HCT116 (cell line): ENCODE results near the gene CHST9. TPM values are rescaled to one million over a fixed set of nuclear protein-coding genes. Genes with fewer than 3 reads are reported as not detected.

ENCODE experiments used
- ATAC-seq: fragments of 200-7000 bp; cut with Tn5 transposase; 2 replicates; pipeline ENCODE4 v1.9.1; 2020; ENCODE audit warnings: mild to moderate bottlenecking, moderate library complexity
- BruUV-seq: library from RNA; stranded (reverse); fragments of 400-500 nt; replicated peaks from 2 replicates; lab custom pipeline; 2021; lab: Mats Ljungman, UMichigan
- CTCF ChIA-PET: fragments of 300-600 bp; sonication (Branson Sonifier 250); formaldehyde crosslinking; loops from one replicate; lab custom pipeline; 2021; ENCODE audit warnings: antibody characterized with exemption; lab: Charles Lee
- POLR2A ChIA-PET: fragments of 300-600, 350-600 bp; sonication (Branson Sonifier 250); formaldehyde crosslinking; loops from one replicate; lab custom pipeline; 2021; ENCODE audit warnings: antibody characterized with exemption; lab: Charles Lee
- RAD21 ChIA-PET, 2 experiments: fragments of 300-600 bp; sonication (Branson Sonifier 250); formaldehyde crosslinking; loops; one replicate each; lab custom pipeline; 2023; ENCODE audit warnings: low total read pairs in 2 of 2; ENCODE audit not compliant: uncharacterized antibody in 2 of 2, unreplicated experiment in 2 of 2, low non-redundant PET in 1 of 2; lab: Charles Lee
- DNase-seq: peaks from one replicate; pipeline ENCODE4 v3.0.0-alpha.2; 2010; ENCODE audit warnings: low read depth, low spot score
- H2AFZ ChIP-seq: fragments of 200-600 bp; shearing (Covaris generic), sonication (generic); 2 replicates; pipeline ENCODE4 v1.6.1; 2017; ENCODE audit warnings: low read depth, mixed run types, mixed read lengths, antibody characterized with exemption, low read length; ENCODE audit not compliant: poor library complexity, severe bottlenecking
- H3K27ac ChIP-seq: 2 replicates; pipeline ENCODE4 v1.5.1; 2012; ENCODE audit warnings: low read depth, low read length
- H3K27me3 ChIP-seq: fragments of 200-600 bp; sonication (generic); 2 replicates; pipeline ENCODE4 v1.6.1; 2016; ENCODE audit warnings: mixed run types, low read length, mixed read lengths; ENCODE audit not compliant: insufficient read depth
- H3K36me3 ChIP-seq, 2 experiments: fragments of 200-500 bp in 1 of 2; fragments of 200-600 bp in 1 of 2; sonication (Bioruptor generic) in 1 of 2; sonication (generic) in 1 of 2; 2 replicates each; pipeline versions ENCODE4 v1.5.1 to v1.6.1; 2014 to 2016; ENCODE audit warnings: low read length in 2 of 2, inconsistent platforms in 1 of 2, mixed read lengths in 1 of 2, mixed run types in 1 of 2; ENCODE audit not compliant: insufficient read depth in 2 of 2, control insufficient read depth in 1 of 2
- H3K4me1 ChIP-seq, 2 experiments: fragments of 200-600 bp in 1 of 2; sonication (generic) in 1 of 2; 2 replicates each; pipeline versions ENCODE4 v1.5.1 to v1.6.1; 2012 to 2017; ENCODE audit warnings: low read length in 2 of 2, inconsistent platforms in 1 of 2, mild to moderate bottlenecking in 1 of 2, mixed read lengths in 1 of 2, mixed run types in 1 of 2, moderate library complexity in 1 of 2; ENCODE audit not compliant: insufficient read depth in 2 of 2, control insufficient read depth in 1 of 2
- H3K4me2 ChIP-seq: fragments of 200-600 bp; sonication (generic); 2 replicates; pipeline ENCODE4 v1.6.1; 2017; ENCODE audit warnings: mixed run types, low read length, mixed read lengths
- H3K4me3 ChIP-seq, 2 experiments: fragments of 200-600 bp in 1 of 2; sonication (generic) in 1 of 2; replicated peaks in 1 of 2; 2 replicates each; pipeline ENCODE4 v1.5.1; 2011 to 2016; ENCODE audit warnings: low read length in 2 of 2, control low read depth in 1 of 2, low read depth in 1 of 2, mild to moderate bottlenecking in 1 of 2, mixed read lengths in 1 of 2, mixed run types in 1 of 2
- H3K79me2 ChIP-seq: fragments of 200-600 bp; sonication (generic); 2 replicates; pipeline ENCODE4 v1.6.1; 2017; ENCODE audit warnings: mild to moderate bottlenecking, mixed run types, low read length, moderate library complexity, mixed read lengths; ENCODE audit not compliant: insufficient read depth
- H3K9ac ChIP-seq: fragments of 200-600 bp; sonication (generic); 2 replicates; pipeline ENCODE4 v1.6.1; 2016; ENCODE audit warnings: low read length, mixed read lengths
- H3K9me2 ChIP-seq: fragments of 200-600 bp; sonication (generic), shearing (Covaris generic); 2 replicates; pipeline ENCODE4 v1.6.1; 2017; ENCODE audit warnings: mixed run types, mild to moderate bottlenecking, moderate library complexity; ENCODE audit not compliant: insufficient read depth
- H3K9me3 ChIP-seq, 2 experiments: fragments of 200-500 bp in 1 of 2; fragments of 200-600 bp in 1 of 2; sonication (Bioruptor generic) in 1 of 2; sonication (generic) in 1 of 2; 2 replicates each; pipeline ENCODE4 v1.6.1; 2014 to 2017; ENCODE audit warnings: low read length in 2 of 2, mixed read lengths in 2 of 2, inconsistent platforms in 1 of 2, low read depth in 1 of 2, mild to moderate bottlenecking in 1 of 2, mixed run types in 1 of 2, moderate library complexity in 1 of 2; ENCODE audit not compliant: control insufficient read depth in 1 of 2, insufficient read depth in 1 of 2
- H4K20me1 ChIP-seq: fragments of 200-600 bp; sonication (generic), shearing (Covaris generic); 2 replicates; pipeline ENCODE4 v1.6.1; 2017; ENCODE audit warnings: mixed run types, mild to moderate bottlenecking, moderate library complexity; ENCODE audit not compliant: insufficient read depth
- ATF3 ChIP-seq: IDR thresholded peaks from 2 replicates; pipeline ENCODE4 v1.6.1; 2012
- CEBPB ChIP-seq: IDR thresholded peaks from 2 replicates; pipeline ENCODE4 v1.6.1; 2012; ENCODE audit warnings: low read depth
- EGR1 ChIP-seq: IDR thresholded peaks from 2 replicates; pipeline ENCODE4 v1.6.1; 2012; ENCODE audit warnings: low read depth
- ELF1 ChIP-seq: IDR thresholded peaks from 2 replicates; pipeline ENCODE4 v1.6.1; 2012; ENCODE audit warnings: low read depth, borderline replicate concordance
- EZH2 ChIP-seq: fragments of 200-600 bp; sonication (generic); IDR thresholded peaks from 2 replicates; pipeline ENCODE4 v1.6.1; 2017; ENCODE audit warnings: antibody characterized with exemption, mixed run types
- EZH2phosphoT487 ChIP-seq: fragments of 200-600 bp; IDR thresholded peaks from 2 replicates; pipeline ENCODE4 v1.6.1; 2018; ENCODE audit warnings: antibody characterized with exemption, borderline replicate concordance
- FOSL1 ChIP-seq: IDR thresholded peaks from 2 replicates; pipeline ENCODE4 v1.6.1; 2012; ENCODE audit warnings: low read depth
- JUND ChIP-seq: IDR thresholded peaks from 2 replicates; pipeline ENCODE4 v1.6.1; 2012
- POLR2A ChIP-seq: IDR thresholded peaks from 2 replicates; pipeline ENCODE4 v1.7.0; 2011; ENCODE audit warnings: borderline replicate concordance; ENCODE audit not compliant: insufficient read depth, insufficient read length; ENCODE audit errors: extremely low read depth
- POLR2AphosphoS5 ChIP-seq: IDR thresholded peaks from 2 replicates; pipeline ENCODE4 v1.6.1; 2011; ENCODE audit warnings: mild to moderate bottlenecking, low read depth, low read length, moderate library complexity
- RAD21 ChIP-seq: IDR thresholded peaks from 2 replicates; pipeline ENCODE4 v1.6.1; 2012; ENCODE audit warnings: low read depth, mild to moderate bottlenecking
- REST ChIP-seq: IDR thresholded peaks from 2 replicates; pipeline ENCODE4 v1.6.1; 2012; ENCODE audit warnings: low read depth
- SIN3A ChIP-seq: IDR thresholded peaks from 2 replicates; pipeline ENCODE4 v1.6.1; 2012; ENCODE audit warnings: low read depth
- SP1 ChIP-seq: IDR thresholded peaks from 2 replicates; pipeline ENCODE4 v1.6.1; 2012; ENCODE audit warnings: low read depth
- SRF ChIP-seq: IDR thresholded peaks from 2 replicates; pipeline ENCODE4 v1.6.1; 2012; ENCODE audit warnings: low read depth
- TCF7L2 ChIP-seq: IDR thresholded peaks from 2 replicates; pipeline ENCODE4 v1.7.0; 2011; ENCODE audit warnings: borderline replicate concordance, inconsistent platforms; ENCODE audit not compliant: insufficient read depth, insufficient read length; ENCODE audit errors: extremely low read depth
- ZFX ChIP-seq: fragments of 450-650 bp; IDR thresholded peaks from 2 replicates; pipeline ENCODE4 v1.6.1; 2017
- ZNF274 ChIP-seq: fragments of 200-500 bp; sonication (Bioruptor generic); IDR thresholded peaks from 2 replicates; pipeline ENCODE4 v1.6.1; 2014; ENCODE audit warnings: mild to moderate bottlenecking, low read depth, low read length, inconsistent platforms
- intact Hi-C: fragments of 100-400 bp; cut with micrococcal nuclease; formaldehyde crosslinking; loops from 2 replicates; pipeline ENCODE4 v1.10.0; 2022
- total RNA-seq: library from RNA; stranded (reverse); gene quantifications from one replicate; pipeline ENCODE4 v1.2.1, GENCODE V29; 2021; ENCODE audit not compliant: unreplicated experiment

Gene CHST9
- total RNA-seq, 1 experiment from 2014 or later = not detected

DNA sequence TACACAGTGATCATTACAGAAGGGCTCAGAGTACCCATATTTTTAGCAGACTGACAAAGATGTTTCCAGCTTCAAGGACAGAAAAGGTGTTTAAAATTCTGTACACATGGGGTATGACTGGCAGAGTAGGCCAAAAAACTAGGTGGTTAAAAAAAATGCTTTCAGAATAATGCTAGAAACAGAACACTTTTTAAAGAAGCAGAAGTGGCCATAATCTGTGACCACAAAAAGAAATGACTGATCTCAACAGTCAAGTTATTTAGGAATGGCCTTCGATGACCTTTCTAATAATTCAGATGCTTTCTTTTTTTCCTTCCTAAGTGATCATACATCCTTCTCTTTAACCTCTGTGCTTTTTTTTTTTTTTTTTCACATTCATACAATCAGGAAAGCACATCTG lies 315.5 kb downstream of the CHST9 start:
- no peak for TF ChIP-seq SP1
- TF ChIP-seq, all 23 proteins: peak for 0
- H3K9me3 ChIP-seq = no peaks in the 10 kb centered on the region
- no peaks in the 10 kb centered on the region for H3K79me2 ChIP-seq
- no peak for DNase-seq
- no peak overlapping the region for H3K27ac ChIP-seq
- no peak overlapping the region for H3K4me3 ChIP-seq
- CTCF ChIA-PET = no interaction called here
- no peak overlapping the region for H3K4me2 ChIP-seq
- H3K4me1 ChIP-seq = no peaks in the 10 kb centered on the region
- BruUV-seq = no TSS peak
- H3K36me3 ChIP-seq = no peaks in the 10 kb centered on the region
- H3K9ac ChIP-seq = no peak overlapping the region
- H2AFZ ChIP-seq = no peak overlapping the region
- no peak for ATAC-seq
- peaks cover 16% of the 10 kb centered on the region for H3K27me3 ChIP-seq
- no peaks in the 10 kb centered on the region; the same call in 1 of the 2 replicates for H4K20me1 ChIP-seq
- RAD21 ChIA-PET = no interaction called here
- no peaks in the 10 kb centered on the region for H3K9me2 ChIP-seq
- intact Hi-C loops = no loop called here
- POLR2A ChIA-PET = no interaction called here

- Histone ChIP-seq H4K20me1 (no peaks in the 10 kb centered on the region; the same call in 1 of the 2 replicates), H3K4me2 (no peak overlapping the region), H3K9ac (no peak overlapping the region), H3K79me2 (no peaks in the 10 kb centered on the region), H3K9me3 (no peaks in the 10 kb centered on the region), H3K36me3 (no peaks in the 10 kb centered on the region), H3K27me3 (peaks cover 18% of the 10 kb centered on the region), H2AFZ (no peak overlapping the region), H3K9me2 (no peaks in the 10 kb centered on the region), H3K27ac (no peak overlapping the region), H3K4me3 (no peak overlapping the region), H3K4me1 (no peaks in the 10 kb centered on the region)
- no peak for TF ChIP-seq RAD21
- no peak for TF ChIP-seq POLR2A
- no peak for TF ChIP-seq ZNF274
- TF ChIP-seq ELF1 = no peak
- TF ChIP-seq SP1 = no peak
- TF ChIP-seq POLR2AphosphoS5 = no peak
- no peak for TF ChIP-seq REST
- no peak for TF ChIP-seq JUND
- TF ChIP-seq ATF3 = no peak
- TF ChIP-seq FOSL1 = no peak
- no peak for TF ChIP-seq ZFX
- no peak for TF ChIP-seq CEBPB
- no peak for TF ChIP-seq SRF
- TF ChIP-seq EZH2phosphoT487 = no peak
- TF ChIP-seq EZH2 = no peak
- no peak for TF ChIP-seq TCF7L2
- TF ChIP-seq EGR1 = no peak
- TF ChIP-seq SIN3A = no peak
- ChIA-PET POLR2A (no interaction called here), CTCF (no interaction called here), RAD21 (no interaction called here)
- DNase-seq (no peak), ATAC-seq (no peak)
- BruUV-seq = no TSS peak
- intact Hi-C loops = no loop called here
These were observed 316.0 kb downstream of the CHST9 start for GRCh38 chr18:26868968-26869586.
